LNCAP (cell line): Measurements from ENCODE around the gene CCDC63.

ENCODE experiments used
- TF ChIP-seq, protein P1 (sequence below): fragments of 450-650 bp; IDR thresholded peaks from 2 replicates; pipeline ENCODE4 v1.5.1; 2017; ENCODE audit warnings: mild to moderate bottlenecking

The CCDC63 gene

DNA sequence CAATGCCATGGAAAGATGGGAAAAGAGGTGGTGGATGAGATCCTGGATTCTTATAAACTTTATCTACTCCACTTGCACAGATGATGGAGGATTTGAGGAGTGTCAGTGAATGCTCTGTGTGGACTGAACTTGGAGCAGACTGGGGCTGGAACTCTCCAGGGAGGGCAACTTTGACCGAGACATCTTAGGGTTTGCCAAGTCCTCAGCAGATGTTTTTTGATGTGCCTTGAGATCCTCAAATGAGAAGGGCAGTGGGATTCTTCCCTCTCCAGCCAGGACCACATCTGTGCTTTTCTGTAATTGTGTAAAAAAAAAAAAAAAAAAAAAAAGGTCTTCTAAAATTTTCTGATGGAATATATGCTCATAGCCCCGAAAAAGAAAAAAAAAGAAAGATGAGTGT is 96.6 kb downstream of the CCDC63 start:
- TF ChIP-seq, protein P1, sequence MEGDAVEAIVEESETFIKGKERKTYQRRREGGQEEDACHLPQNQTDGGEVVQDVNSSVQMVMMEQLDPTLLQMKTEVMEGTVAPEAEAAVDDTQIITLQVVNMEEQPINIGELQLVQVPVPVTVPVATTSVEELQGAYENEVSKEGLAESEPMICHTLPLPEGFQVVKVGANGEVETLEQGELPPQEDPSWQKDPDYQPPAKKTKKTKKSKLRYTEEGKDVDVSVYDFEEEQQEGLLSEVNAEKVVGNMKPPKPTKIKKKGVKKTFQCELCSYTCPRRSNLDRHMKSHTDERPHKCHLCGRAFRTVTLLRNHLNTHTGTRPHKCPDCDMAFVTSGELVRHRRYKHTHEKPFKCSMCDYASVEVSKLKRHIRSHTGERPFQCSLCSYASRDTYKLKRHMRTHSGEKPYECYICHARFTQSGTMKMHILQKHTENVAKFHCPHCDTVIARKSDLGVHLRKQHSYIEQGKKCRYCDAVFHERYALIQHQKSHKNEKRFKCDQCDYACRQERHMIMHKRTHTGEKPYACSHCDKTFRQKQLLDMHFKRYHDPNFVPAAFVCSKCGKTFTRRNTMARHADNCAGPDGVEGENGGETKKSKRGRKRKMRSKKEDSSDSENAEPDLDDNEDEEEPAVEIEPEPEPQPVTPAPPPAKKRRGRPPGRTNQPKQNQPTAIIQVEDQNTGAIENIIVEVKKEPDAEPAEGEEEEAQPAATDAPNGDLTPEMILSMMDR: no peak

- TF ChIP-seq, protein P1: no peak
Observed at GRCh38 chr12:110948041-110948440, 101.3 kb downstream of the CCDC63 start.
